Activated CD4-positive, alpha-beta T cell treated with anti-CD3 and anti-CD28 coated beads, Interleukin-2, amount 10 ng/mL, durations not matched to agents 24 days and 14 days (primary cell): ENCODE results near the gene FAT1. TPM values are rescaled to one million over a fixed set of nuclear protein-coding genes. Genes with fewer than 3 reads are reported as not detected.
"Not testable (repeated sequence)": the region's sequence is repeated elsewhere in the genome, so short reads cannot be mapped to it uniquely, and the experiment has no call there.

Source experiments
- DNase-seq: peaks from one replicate; pipeline ENCODE4 v3.0.0; 2022
- H3K27ac Mint-ChIP-seq: one replicate; pipeline ENCODE4 v1.8.0; 2022; ENCODE audit warnings: mild to moderate bottlenecking, mixed read lengths
- H3K27me3 Mint-ChIP-seq: one replicate; pipeline ENCODE4 v1.8.0; 2022; ENCODE audit warnings: mixed read lengths
- H3K36me3 Mint-ChIP-seq: one replicate; pipeline ENCODE4 v1.8.0; 2022; ENCODE audit warnings: low read depth, mild to moderate bottlenecking, mixed read lengths
- H3K4me1 Mint-ChIP-seq: one replicate; pipeline ENCODE4 v1.8.0; 2021; ENCODE audit warnings: mixed read lengths
- H3K4me3 Mint-ChIP-seq: one replicate; pipeline ENCODE4 v1.8.0; 2022; ENCODE audit warnings: mild to moderate bottlenecking, moderate library complexity, mixed read lengths
- H3K9me3 Mint-ChIP-seq: one replicate; pipeline ENCODE4 v1.8.0; 2021; ENCODE audit warnings: mixed read lengths
- intact Hi-C: fragments of 100-400 bp; cut with micrococcal nuclease; formaldehyde crosslinking; loops from one replicate; pipeline ENCODE4 v1.15.1; 2023
- total RNA-seq: library from RNA; stranded (reverse); gene quantifications from 2 replicates; pipeline ENCODE4 v1.2.3, GENCODE V29; 2022

FAT1 gene
- total RNA-seq, 1 donor from 2014 or later, result 0.07 TPM

DNA sequence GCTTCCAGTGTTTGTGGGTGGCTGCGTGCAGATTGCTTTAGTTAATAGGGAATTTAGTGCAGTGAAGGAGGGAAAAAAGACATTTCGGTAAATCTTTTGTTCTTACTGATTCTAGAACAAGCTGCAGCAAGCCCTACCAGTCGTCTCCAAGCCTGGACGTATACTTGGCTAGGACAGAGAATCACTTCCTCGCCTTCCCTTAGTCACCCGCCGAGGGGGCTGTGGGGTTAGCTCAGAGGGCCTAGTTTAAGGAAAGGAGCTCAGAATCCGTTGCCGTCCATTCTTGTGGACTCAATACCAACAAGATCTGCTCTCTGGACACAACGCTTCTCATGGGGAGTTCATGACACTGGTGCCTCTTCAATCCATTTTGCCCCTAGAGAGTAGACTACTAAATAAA is 36.3 kb upstream of the FAT1 start:
- no peaks in the 10 kb centered on the region for H3K36me3 Mint-ChIP-seq
- H3K4me3 Mint-ChIP-seq, result no peak overlapping the region
- no peak overlapping the region for H3K27ac Mint-ChIP-seq
- H3K9me3 Mint-ChIP-seq, result peaks cover 15% of the 10 kb centered on the region
- no peak for DNase-seq
- H3K4me1 Mint-ChIP-seq, result no peaks in the 10 kb centered on the region
- no peaks in the 10 kb centered on the region for H3K27me3 Mint-ChIP-seq
- intact Hi-C loops, result no loop called here

DNA sequence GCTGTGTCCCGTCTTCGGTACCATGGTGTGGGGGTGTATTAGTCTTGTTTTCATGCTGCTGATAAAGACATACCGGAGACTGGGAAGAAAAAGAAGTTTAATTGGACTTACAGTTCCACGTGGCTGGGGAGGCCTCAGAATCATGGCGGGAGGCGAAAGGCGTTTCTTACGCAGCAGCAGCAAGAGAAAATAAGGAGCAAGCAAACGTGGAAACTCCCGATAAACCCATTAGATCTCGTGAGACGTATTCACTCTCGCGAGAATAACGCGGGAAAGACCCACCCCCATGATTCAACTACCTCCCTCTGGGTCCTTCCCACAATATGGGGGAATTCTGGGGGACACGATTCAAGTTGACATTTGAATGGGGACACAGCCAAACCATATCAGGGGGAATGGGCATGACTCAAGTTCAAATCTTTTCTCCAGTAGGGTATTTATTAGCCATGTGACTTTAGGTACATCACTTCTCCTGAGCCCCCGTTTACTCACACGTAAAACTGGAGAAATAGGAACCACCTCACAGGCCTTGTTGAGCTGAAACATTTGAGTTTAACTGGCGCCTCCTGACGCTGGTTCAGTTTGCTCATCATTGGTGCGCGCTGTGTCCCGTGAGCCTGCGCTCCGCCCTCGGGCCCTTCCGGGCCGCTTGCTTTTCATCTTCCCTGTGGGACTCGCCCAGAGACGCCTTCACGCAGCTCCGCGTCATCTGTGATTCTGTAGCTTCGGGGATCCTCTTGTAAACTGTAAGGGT is 35.5 kb upstream of the FAT1 start:
- intact Hi-C loops, result no loop called here
- H3K36me3 Mint-ChIP-seq, result no peaks in the 10 kb centered on the region
- peaks cover 15% of the 10 kb centered on the region for H3K9me3 Mint-ChIP-seq
- no peak overlapping the region for H3K27ac Mint-ChIP-seq
- H3K27me3 Mint-ChIP-seq, result no peaks in the 10 kb centered on the region
- H3K4me3 Mint-ChIP-seq, result no peak overlapping the region
- no peaks in the 10 kb centered on the region for H3K4me1 Mint-ChIP-seq
- no peak for DNase-seq

DNA sequence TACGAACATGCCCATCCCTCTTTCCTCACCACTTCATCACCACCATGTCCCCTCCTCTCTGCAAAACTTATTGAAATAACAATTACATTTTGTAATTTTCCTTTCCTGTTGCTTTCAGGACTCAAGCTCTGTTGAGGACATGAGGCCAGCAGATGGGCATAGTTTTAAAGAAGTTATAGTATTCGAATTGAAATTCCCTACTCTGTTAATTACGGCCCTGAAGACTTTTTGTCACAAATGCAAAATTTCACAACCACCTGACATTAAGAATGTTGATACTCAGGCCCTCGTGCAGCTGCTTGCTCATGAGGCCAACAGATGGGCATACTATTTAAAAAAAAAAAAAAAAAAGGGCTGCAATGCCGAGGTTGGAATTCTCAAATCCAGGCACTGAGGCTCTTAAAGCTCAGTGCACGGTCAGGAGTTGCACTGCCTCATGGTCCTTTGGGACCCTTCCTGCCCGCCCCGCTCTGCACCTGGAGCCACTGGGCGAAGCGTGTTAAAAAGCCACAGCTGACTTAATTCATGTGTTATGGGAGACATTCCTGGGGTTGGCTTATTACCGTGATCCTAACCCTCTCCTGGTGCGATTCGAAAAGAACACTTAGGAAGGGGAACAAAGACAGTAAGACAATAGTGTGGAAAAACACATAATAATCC is 34.2 kb upstream of the FAT1 start:
- peaks cover 15% of the 10 kb centered on the region for H3K9me3 Mint-ChIP-seq
- H3K36me3 Mint-ChIP-seq, result no peaks in the 10 kb centered on the region
- no peak overlapping the region for H3K4me3 Mint-ChIP-seq
- no peak for DNase-seq
- H3K27ac Mint-ChIP-seq, result no peak overlapping the region
- H3K4me1 Mint-ChIP-seq, result no peaks in the 10 kb centered on the region
- no peaks in the 10 kb centered on the region for H3K27me3 Mint-ChIP-seq
- intact Hi-C loops, result no loop called here

DNA sequence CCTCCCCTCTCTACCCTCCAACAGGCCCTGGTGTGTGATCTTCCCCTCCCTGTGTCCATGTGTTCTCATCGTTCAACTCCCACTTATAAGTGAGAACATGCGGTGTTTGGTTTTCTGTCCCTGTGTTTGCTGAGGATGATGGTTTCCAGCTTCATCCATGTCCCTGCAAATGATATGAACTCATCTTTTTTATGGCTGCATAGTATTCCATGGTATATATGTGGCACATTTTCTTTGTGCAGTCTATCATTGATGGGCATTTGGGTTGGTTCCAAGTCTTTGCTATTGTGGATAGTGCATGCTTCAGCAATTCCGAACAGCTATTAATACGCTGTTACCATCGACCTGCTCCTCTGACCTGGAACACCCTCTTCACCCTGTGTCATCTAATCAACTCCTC is 32.9 kb upstream of the FAT1 start:
- H3K4me3 Mint-ChIP-seq, intact Hi-C loops, H3K36me3 Mint-ChIP-seq, DNase-seq, H3K27me3 Mint-ChIP-seq, H3K4me1 Mint-ChIP-seq, H3K27ac Mint-ChIP-seq: not testable (repeated sequence)
- H3K9me3 Mint-ChIP-seq, result peaks cover 15% of the 10 kb centered on the region

DNA sequence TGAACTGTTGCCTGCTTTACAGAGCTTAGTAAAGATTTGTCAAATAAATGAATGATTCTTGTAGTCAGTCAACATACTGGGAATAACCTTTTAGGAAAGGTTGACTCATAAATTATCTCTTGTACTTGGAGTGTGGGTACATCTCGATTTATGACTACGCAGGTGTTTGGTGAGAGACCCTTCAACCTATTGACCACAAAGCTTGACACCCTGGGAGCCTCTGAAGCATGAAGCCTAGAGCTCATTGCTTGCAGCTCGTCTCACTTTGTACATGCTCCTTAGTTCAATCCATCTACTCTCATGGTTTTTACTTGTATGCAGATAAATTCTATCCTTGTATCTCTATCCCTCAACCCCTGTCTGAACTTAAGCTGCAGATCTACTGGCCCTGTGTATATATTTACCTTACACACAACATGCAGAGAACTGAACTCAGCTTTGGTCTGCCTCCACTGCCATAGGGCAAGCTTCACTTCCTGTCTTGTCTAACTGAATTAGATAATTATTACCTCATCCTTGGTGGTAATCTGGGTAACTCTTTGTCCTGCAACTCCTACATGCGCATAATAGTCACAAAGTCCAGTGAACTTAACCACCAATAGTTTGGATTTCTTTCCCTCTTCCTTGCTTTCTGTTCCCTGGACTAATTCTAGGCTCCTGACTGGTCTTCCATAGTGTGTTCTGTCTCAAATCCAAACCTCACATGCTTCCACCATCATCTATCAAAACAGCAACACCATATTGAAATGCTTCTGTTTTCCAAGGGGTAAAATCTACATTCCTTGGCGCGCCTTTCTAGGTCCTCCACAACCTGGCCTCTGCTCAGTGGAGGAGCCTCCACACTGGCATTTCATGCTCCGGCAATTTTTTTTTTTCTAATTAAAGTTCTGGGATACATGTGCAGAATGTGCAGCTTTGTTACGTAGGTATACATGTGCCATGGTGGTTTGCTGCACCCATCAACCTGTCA is 32.2 kb upstream of the FAT1 start:
- Mint-ChIP-seq H3K4me1 (no peaks in the 10 kb centered on the region), H3K4me3 (no peak overlapping the region), H3K27ac (no peak overlapping the region), H3K27me3 (no peaks in the 10 kb centered on the region), H3K9me3 (peaks cover 15% of the 10 kb centered on the region), H3K36me3 (no peaks in the 10 kb centered on the region)
- intact Hi-C loops, result no loop called here
- DNase-seq, result no peak

DNA sequence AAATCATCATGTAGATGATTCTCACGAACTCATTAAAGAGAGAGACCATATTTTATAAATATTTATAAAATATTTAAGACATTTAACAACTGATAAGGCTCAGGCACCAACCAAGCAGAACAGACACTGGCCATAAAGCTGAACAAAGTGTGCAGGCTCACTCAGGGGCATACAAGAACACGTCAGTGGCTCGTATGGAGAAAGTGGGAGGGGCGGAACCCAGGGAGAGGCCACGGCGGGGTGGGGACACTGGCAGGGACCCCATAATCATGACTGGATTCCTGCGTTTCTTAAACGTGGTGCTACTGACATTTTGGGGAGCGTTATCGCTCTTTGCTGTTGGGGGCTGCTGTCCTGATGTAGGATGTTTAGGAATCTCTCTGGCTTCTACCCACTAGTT is 31.3 kb upstream of the FAT1 start:
- intact Hi-C loops, result no loop called here
- H3K27ac Mint-ChIP-seq, result no peak overlapping the region
- peaks cover 15% of the 10 kb centered on the region for H3K9me3 Mint-ChIP-seq
- DNase-seq, result no peak
- no peaks in the 10 kb centered on the region for H3K27me3 Mint-ChIP-seq
- H3K4me1 Mint-ChIP-seq, result no peaks in the 10 kb centered on the region
- no peaks in the 10 kb centered on the region for H3K36me3 Mint-ChIP-seq
- H3K4me3 Mint-ChIP-seq, result no peak overlapping the region

DNA sequence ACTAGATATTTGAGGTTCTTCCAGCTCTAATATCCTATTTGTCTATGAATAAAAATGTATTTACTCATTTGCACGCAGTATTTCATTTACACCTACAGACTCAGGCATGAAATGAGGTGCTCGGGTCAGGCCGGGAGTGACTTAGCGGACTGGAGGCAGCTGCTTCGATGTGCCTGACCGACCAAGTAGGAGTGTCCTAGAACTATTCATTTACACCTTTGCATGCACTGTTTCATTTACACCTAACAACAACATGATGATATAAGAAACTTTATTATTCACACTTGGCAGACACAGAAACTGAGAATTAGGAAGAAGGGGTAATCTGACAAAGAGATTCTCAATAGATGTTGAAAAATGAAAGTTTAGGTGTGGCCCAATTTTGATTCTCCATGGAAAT is 28.7 kb upstream of the FAT1 start:
- no peak for DNase-seq
- intact Hi-C loops, result no loop called here
- Mint-ChIP-seq H3K27ac (no peak overlapping the region), H3K27me3 (no peaks in the 10 kb centered on the region), H3K9me3 (peaks cover 8% of the 10 kb centered on the region), H3K4me3 (no peak overlapping the region), H3K4me1 (no peaks in the 10 kb centered on the region), H3K36me3 (no peaks in the 10 kb centered on the region)

DNA sequence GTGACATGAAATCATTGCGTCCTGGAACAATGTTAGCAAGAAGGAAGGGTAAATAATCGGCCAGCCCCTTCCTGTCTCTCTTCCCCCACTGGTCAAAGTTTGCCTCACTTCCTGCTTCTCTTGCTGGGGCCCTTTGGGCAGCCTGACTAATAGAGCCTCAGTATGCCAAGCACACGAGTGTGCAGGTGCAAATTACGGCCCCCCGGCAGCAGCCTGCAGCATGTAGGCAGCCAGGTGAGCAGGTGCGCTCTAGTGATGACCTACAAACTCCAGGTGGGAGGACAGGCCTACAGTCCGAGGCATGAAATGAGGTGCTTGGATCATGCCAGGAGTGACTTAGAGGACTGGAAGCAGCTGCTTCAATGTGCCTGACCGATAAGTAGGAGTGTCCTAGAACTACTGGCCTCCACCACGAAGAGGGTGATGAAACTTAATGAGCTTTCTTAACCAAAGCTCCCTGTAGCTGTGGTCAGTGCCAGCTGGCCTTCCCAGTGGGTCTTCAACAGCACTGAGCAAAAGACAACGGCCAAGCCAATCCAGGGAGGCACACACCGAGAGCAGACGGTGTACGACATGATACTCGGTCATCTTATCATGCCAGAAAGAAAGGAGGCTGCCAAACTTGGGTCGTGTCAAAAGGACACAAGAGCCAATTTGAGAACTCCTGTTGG is 26.1 kb upstream of the FAT1 start:
- Mint-ChIP-seq H3K4me1 (no peaks in the 10 kb centered on the region), H3K27ac (no peak overlapping the region), H3K9me3 (peaks cover 3% of the 10 kb centered on the region), H3K4me3 (no peak overlapping the region), H3K27me3 (no peaks in the 10 kb centered on the region), H3K36me3 (no peaks in the 10 kb centered on the region)
- DNase-seq, result no peak
- intact Hi-C loops, result no loop called here

DNA sequence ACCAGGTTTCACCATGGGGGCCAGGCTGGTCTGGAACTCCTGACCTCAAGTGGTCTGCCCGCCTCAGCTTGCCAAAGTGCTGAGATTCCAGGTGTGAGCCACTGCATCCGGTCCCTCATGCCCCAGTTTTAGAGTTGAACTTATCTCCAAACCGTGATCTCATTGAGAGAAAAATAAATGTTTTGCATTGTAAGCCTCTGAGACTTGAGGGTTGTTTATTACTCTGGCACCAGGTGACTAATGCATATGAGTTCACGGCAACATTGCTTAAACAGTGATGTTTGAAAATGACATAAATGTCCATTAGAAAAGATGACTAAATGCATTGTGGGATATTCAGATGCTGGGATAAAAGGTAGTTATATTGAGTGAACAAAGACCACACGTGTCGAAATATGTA is 22.9 kb upstream of the FAT1 start:
- Mint-ChIP-seq H3K36me3 (no peaks in the 10 kb centered on the region), H3K27me3 (no peaks in the 10 kb centered on the region), H3K4me1 (no peaks in the 10 kb centered on the region), H3K4me3 (no peak overlapping the region), H3K9me3 (peaks cover 3% of the 10 kb centered on the region), H3K27ac (no peak overlapping the region)
- no peak for DNase-seq
- intact Hi-C loops, result no loop called here

DNA sequence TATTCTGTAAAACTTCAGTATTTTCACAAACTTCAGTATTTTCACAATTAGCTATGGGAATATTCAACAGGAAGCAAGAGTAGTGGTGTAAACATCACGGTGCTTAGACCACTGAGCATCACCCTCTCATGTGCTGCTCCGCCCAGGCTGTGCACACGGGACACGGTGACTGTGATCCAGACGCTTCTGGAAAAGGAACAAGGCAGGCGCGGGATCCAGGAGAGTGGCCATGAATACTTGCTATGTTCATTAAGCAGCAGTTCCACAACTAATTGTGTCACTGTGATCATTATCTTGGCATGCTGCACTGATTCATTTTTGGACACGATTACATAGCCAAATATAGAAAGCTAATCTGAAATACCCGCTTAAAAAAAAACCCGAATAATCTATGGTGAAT is 19.6 kb upstream of the FAT1 start:
- DNase-seq, result no peak
- intact Hi-C loops, result no loop called here
- no peaks in the 10 kb centered on the region for H3K4me1 Mint-ChIP-seq
- H3K27me3 Mint-ChIP-seq, result no peaks in the 10 kb centered on the region
- no peak overlapping the region for H3K4me3 Mint-ChIP-seq
- H3K36me3 Mint-ChIP-seq, result no peaks in the 10 kb centered on the region
- H3K27ac Mint-ChIP-seq, result no peak overlapping the region
- H3K9me3 Mint-ChIP-seq, result no peaks in the 10 kb centered on the region

DNA sequence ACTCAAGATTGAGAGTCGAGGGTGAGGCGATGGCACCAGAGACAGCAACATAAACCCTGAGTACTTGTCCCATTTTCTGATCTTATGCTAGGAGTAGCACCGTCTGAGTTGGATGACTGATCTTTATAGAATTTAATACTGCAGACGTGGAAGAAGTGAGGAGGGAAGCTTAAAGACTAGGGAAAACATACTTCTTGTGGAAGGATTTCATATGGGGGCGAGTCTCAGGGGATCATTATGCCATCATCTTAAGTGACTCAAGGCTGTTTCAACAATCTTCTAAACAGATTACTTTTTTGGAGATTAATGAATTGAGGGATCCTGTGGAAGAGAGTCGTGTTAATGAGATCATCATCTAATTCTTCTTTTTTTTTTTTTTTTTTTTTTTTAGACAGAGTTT is 17.2 kb upstream of the FAT1 start:
- intact Hi-C loops, result no loop called here
- H3K36me3 Mint-ChIP-seq, result no peaks in the 10 kb centered on the region
- no peaks in the 10 kb centered on the region for H3K27me3 Mint-ChIP-seq
- H3K27ac Mint-ChIP-seq, result no peak overlapping the region
- no peak for DNase-seq
- no peaks in the 10 kb centered on the region for H3K9me3 Mint-ChIP-seq
- no peaks in the 10 kb centered on the region for H3K4me1 Mint-ChIP-seq
- H3K4me3 Mint-ChIP-seq, result no peak overlapping the region

DNA sequence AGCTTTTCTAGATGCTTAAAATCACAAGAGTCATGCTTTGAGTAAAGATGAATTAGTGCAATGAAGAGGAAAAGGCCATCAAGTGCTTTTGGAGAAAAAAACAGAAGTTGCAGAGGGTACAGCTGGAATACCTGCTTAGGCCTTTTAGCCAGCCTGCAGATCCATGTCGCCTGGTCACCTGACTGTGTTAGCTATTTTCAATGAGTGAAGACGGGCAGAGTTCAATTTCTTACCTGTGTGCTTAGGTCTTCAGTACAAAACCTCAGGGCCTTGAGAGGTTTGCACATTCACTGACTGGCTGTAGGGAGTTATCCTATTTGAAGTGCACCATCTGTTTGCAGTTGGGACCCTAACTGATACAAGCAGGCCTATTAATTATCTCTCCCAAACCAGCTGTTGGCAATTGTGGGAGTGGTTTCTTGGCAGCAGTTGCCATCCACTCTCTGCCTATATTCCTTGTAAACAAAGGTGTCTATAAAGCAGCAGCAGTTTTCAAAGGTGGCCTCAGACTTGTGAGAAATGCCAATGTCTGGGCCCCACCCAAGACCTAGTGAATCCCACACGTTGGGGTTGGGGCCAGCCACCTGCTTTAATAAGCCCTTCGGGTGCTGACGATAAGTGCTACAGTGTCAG is 16.3 kb upstream of the FAT1 start:
- Mint-ChIP-seq H3K4me3 (no peak overlapping the region), H3K9me3 (no peaks in the 10 kb centered on the region), H3K36me3 (no peaks in the 10 kb centered on the region), H3K27ac (no peak overlapping the region), H3K27me3 (no peaks in the 10 kb centered on the region), H3K4me1 (no peaks in the 10 kb centered on the region)
- intact Hi-C loops, result no loop called here
- DNase-seq, result no peak

DNA sequence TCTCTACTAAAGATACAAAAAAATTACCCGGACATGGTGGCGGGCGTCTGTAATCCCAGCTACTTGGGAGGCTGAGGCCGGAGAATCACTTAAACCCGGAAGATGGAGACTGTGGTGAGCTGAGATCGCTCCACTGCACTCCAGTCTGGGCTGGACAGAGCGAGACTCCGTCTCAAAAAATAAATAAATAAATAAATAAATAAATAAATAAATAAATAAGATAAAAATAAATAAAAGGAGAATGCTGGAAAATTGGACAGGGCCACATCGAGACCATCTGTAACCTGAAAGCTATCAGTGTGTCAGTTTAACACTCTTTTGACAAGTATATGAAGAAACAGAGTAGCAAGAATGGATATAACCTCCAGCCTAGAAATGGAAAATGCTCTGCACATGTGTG is 15.7 kb upstream of the FAT1 start:
- Mint-ChIP-seq H3K36me3 (no peaks in the 10 kb centered on the region), H3K9me3 (no peaks in the 10 kb centered on the region), H3K27ac (no peak overlapping the region), H3K4me3 (no peak overlapping the region), H3K4me1 (no peaks in the 10 kb centered on the region), H3K27me3 (no peaks in the 10 kb centered on the region)
- DNase-seq, result no peak
- intact Hi-C loops, result no loop called here
